HG03039 (cell line): Measurements from ENCODE around the gene GLRX2.
A peak's percentile ranks its signal among the peaks of the same experiment; 100 is the strongest.

ENCODE experiments used
- ATAC-seq: cut with Tn5 transposase; IDR thresholded peaks from one replicate; pipeline ENCODE4 v1.9.1; 2021; ENCODE audit warnings: mild to moderate bottlenecking, moderate library complexity; ENCODE audit not compliant: unreplicated experiment

Gene GLRX2

GRCh38 chr1:193113258-193113991, 8.2 kb upstream of the GLRX2 start:
- no peak for ATAC-seq

- no peak for ATAC-seq
Measured at GRCh38 chr1:193111641-193112090, 6.5 kb upstream of the GLRX2 start.

GRCh38 chr1:193110864-193111263, 5.7 kb upstream of the GLRX2 start:
- no peak for ATAC-seq

- no peak for ATAC-seq
Measured at GRCh38 chr1:193110246-193110645, 5.0 kb upstream of the GLRX2 start.

- no peak for ATAC-seq
Measured at GRCh38 chr1:193109619-193110018, 4.4 kb upstream of the GLRX2 start.

- ATAC-seq = no peak
Measured at GRCh38 chr1:193108471-193108870, 3.3 kb upstream of the GLRX2 start.

GRCh38 chr1:193105821-193106177, 585 bp upstream of the GLRX2 start:
- ATAC-seq = no peak

GRCh38 chr1:193104502-193104906, 710 bp downstream of the GLRX2 start:
- peak; percentile 30 for ATAC-seq

- no peak for ATAC-seq
Measured at GRCh38 chr1:193103759-193104501, 1.3 kb downstream of the GLRX2 start.

GRCh38 chr1:193102662-193103061, 2.6 kb downstream of the GLRX2 start:
- ATAC-seq = no peak

- no peak for ATAC-seq
Measured at GRCh38 chr1:193094112-193094511, 11.1 kb downstream of the GLRX2 start.

GRCh38 chr1:193090865-193091264, 14.3 kb downstream of the GLRX2 start:
- ATAC-seq = no peak

- ATAC-seq = no peak
Measured at GRCh38 chr1:193087893-193088292, 17.3 kb downstream of the GLRX2 start.

- no peak for ATAC-seq
Measured at GRCh38 chr1:193086342-193086741, 18.9 kb downstream of the GLRX2 start.

GRCh38 chr1:193085263-193085662, 20.0 kb downstream of the GLRX2 start:
- no peak for ATAC-seq

GRCh38 chr1:193083365-193084088, 21.7 kb downstream of the GLRX2 start:
- peak; percentile 94 for ATAC-seq

- ATAC-seq = no peak
Measured at GRCh38 chr1:193079187-193079586, 26.0 kb downstream of the GLRX2 start.

- no peak for ATAC-seq
Measured at GRCh38 chr1:193077991-193078390, 27.2 kb downstream of the GLRX2 start.

GRCh38 chr1:193070942-193071341, 34.3 kb downstream of the GLRX2 start:
- ATAC-seq = peak; percentile 63

GRCh38 chr1:193070386-193070753, 34.8 kb downstream of the GLRX2 start:
- ATAC-seq = no peak

- ATAC-seq = no peak
Measured at GRCh38 chr1:193069748-193070385, 35.3 kb downstream of the GLRX2 start.
